Effector memory CD4-positive, alpha-beta T cell (primary cell): ENCODE results near the gene RASSF8.

Experiments
- DNase-seq, 3 donors: peaks; one replicate each; pipeline ENCODE4 v3.0.0-alpha.2; 2020
- H3K27ac ChIP-seq: 2 replicates; pipeline ENCODE4 v1.7.0; 2013; ENCODE audit warnings: mild to moderate bottlenecking, low read length, moderate library complexity; ENCODE audit not compliant: insufficient read depth, poor library complexity, severe bottlenecking
- H3K27me3 ChIP-seq: replicated peaks from 2 replicates; pipeline ENCODE4 v1.7.0; 2013; ENCODE audit warnings: mild to moderate bottlenecking, low read length; ENCODE audit not compliant: insufficient read depth, control insufficient read depth, poor library complexity, severe bottlenecking
- H3K36me3 ChIP-seq: 2 replicates; pipeline ENCODE4 v1.7.0; 2013; ENCODE audit warnings: mild to moderate bottlenecking, low read length, moderate library complexity; ENCODE audit not compliant: control insufficient read depth, insufficient read depth
- H3K4me1 ChIP-seq: 2 replicates; pipeline ENCODE4 v1.7.0; 2013; ENCODE audit warnings: low read length, mild to moderate bottlenecking; ENCODE audit not compliant: control insufficient read depth, insufficient read depth, poor library complexity, severe bottlenecking
- H3K4me3 ChIP-seq: 2 replicates; pipeline ENCODE4 v1.7.0; 2013; ENCODE audit warnings: low read length, low read depth, mild to moderate bottlenecking; ENCODE audit not compliant: insufficient read depth, poor library complexity, severe bottlenecking
- H3K9me3 ChIP-seq: 2 replicates; pipeline ENCODE4 v1.7.0; 2013; ENCODE audit warnings: mild to moderate bottlenecking, low read length, moderate library complexity; ENCODE audit not compliant: control insufficient read depth

Gene RASSF8

GRCh38 chr12:25960143-25960542, 1.7 kb downstream of the RASSF8 start:
- no peak for DNase-seq
- Histone ChIP-seq H3K9me3 (no peaks in the 10 kb centered on the region), H3K4me3 (no peak overlapping the region), H3K27ac (no peak overlapping the region), H3K36me3 (no peaks in the 10 kb centered on the region), H3K27me3 (peaks cover 11% of the 10 kb centered on the region), H3K4me1 (peaks cover 9% of the 10 kb centered on the region)

- no peak overlapping the region for H3K4me3 ChIP-seq
- no peaks in the 10 kb centered on the region for H3K9me3 ChIP-seq
- peaks cover 9% of the 10 kb centered on the region for H3K4me1 ChIP-seq
- no peak overlapping the region for H3K27ac ChIP-seq
- peaks cover 11% of the 10 kb centered on the region for H3K27me3 ChIP-seq
- no peak for DNase-seq
- no peaks in the 10 kb centered on the region for H3K36me3 ChIP-seq
Measured at GRCh38 chr12:25960961-25961360, 2.5 kb downstream of the RASSF8 start.

DNA sequence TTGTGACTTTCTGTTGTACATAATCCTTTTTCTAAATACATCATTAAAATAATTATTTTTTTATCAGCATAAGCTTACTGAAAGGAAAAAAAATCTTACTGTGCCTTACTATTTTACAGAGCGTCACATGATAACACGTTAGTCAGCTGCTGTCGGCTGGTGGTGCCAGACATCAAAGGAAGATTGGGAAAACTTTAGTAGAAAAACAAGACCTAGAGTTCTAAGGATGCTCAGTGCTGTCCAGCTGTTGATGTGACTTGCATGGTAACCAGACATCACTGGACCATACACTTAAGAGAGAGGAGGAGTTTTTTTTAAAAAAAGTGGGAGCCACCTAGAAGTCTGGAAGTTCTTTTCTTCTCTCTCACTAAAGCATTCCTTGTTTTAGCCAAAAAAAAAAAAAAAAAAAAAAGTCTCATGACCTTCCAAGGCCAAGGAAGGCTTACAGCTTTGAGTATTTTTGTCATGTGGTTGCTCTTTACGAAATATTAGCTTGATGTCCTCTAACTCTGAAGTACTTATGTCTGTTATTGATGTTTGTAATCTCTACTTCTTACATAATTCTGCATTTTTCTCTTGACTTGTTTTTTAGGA, 4.5 kb downstream of the RASSF8 start:
- peaks cover 6% of the 10 kb centered on the region for H3K4me1 ChIP-seq
- no peak for DNase-seq
- H3K36me3 ChIP-seq = no peaks in the 10 kb centered on the region
- H3K27me3 ChIP-seq = peaks cover 4% of the 10 kb centered on the region
- no peak overlapping the region for H3K4me3 ChIP-seq
- H3K27ac ChIP-seq = no peak overlapping the region
- H3K9me3 ChIP-seq = no peaks in the 10 kb centered on the region

DNA sequence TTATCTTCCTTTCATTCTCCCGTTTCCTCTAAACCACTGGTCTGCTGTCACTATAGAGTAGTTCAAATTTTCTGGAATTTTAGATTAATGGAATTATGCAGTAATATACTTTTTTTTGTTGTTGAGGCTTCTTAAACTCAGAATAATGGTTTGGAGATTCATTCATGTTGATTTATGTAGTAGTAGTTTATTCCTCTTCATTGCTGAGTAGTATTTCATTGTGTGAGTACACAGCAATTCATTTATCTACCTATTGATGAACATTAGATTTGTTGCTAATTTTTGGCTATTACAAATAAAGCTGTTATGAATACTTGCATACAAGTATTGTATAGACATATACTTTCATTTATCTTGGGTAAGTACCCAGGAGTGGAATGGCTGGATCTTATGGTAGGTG, 7.2 kb downstream of the RASSF8 start:
- DNase-seq = no peak
- no peaks in the 10 kb centered on the region for H3K9me3 ChIP-seq
- peaks cover 6% of the 10 kb centered on the region for H3K27me3 ChIP-seq
- H3K36me3 ChIP-seq = no peaks in the 10 kb centered on the region
- no peak overlapping the region for H3K27ac ChIP-seq
- H3K4me3 ChIP-seq = no peak overlapping the region
- H3K4me1 ChIP-seq = no peaks in the 10 kb centered on the region

DNA sequence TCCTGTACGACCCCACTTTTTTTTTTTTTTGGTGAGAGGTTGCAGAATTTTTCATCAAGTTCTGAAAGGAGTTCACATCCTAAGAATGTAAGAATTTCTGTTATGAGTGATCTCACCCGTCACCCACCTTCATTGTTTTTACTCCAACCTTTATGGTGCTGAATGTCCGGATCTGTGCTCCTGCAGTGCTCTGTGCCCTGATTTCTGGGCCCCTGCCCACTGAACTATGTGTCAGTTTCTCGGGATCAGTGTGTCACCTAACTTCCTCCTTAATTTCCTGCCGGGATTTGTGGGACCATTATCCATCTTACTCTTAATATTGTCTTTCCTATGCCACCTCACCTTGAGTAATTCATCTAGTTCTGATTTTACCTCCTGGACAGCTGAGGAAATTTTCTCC, 11.6 kb downstream of the RASSF8 start:
- Histone ChIP-seq H3K4me1 (no peaks in the 10 kb centered on the region), H3K27ac (no peak overlapping the region)
- no peak for DNase-seq

GRCh38 chr12:25970916-25971653, 12.6 kb downstream of the RASSF8 start:
- no peak for DNase-seq
- Histone ChIP-seq H3K9me3 (no peaks in the 10 kb centered on the region), H3K4me3 (no peak overlapping the region), H3K4me1 (no peaks in the 10 kb centered on the region), H3K36me3 (no peaks in the 10 kb centered on the region), H3K27ac (no peak overlapping the region), H3K27me3 (peaks cover 6% of the 10 kb centered on the region)

More for the DNA sequence above, 11.6 kb downstream of the RASSF8 start:
- no peaks in the 10 kb centered on the region for H3K9me3 ChIP-seq
- no peaks in the 10 kb centered on the region for H3K36me3 ChIP-seq
- H3K27me3 ChIP-seq = peaks cover 6% of the 10 kb centered on the region
- no peak overlapping the region for H3K4me3 ChIP-seq

DNA sequence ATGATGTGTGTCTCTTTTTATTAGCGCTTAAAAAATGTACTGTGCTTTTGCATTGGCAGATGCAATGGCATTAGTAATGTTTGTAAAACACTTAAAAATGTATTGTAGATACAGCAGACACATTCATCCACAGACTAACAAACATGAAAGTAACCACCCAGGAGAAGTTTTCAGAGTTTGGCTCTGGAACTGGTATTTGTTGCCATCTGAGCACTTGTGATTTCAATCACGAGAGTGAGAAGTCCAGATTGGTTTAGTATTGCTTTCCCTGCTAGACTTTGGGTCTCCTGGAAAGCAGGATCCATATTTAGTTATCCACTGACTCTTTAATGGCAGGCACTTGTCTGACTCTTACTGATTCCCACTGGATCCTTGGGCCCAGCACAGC, 13.2 kb downstream of the RASSF8 start:
- H3K27ac ChIP-seq = no peak overlapping the region
- H3K9me3 ChIP-seq = no peaks in the 10 kb centered on the region
- no peaks in the 10 kb centered on the region for H3K36me3 ChIP-seq
- peaks cover 6% of the 10 kb centered on the region for H3K27me3 ChIP-seq
- DNase-seq = no peak
- no peak overlapping the region for H3K4me3 ChIP-seq
- no peaks in the 10 kb centered on the region for H3K4me1 ChIP-seq

GRCh38 chr12:25972783-25973182, 14.3 kb downstream of the RASSF8 start:
- Histone ChIP-seq H3K27ac (no peak overlapping the region), H3K36me3 (no peaks in the 10 kb centered on the region), H3K27me3 (peaks cover 4% of the 10 kb centered on the region), H3K4me3 (no peak overlapping the region), H3K9me3 (no peaks in the 10 kb centered on the region), H3K4me1 (no peaks in the 10 kb centered on the region)
- DNase-seq = no peak

- Histone ChIP-seq H3K36me3 (no peaks in the 10 kb centered on the region), H3K27ac (no peak overlapping the region), H3K9me3 (no peaks in the 10 kb centered on the region), H3K4me3 (no peak overlapping the region), H3K27me3 (no peaks in the 10 kb centered on the region), H3K4me1 (no peaks in the 10 kb centered on the region)
- no peak for DNase-seq
Measured at GRCh38 chr12:25975179-25975578, 16.7 kb downstream of the RASSF8 start.

- Histone ChIP-seq H3K27me3 (no peaks in the 10 kb centered on the region), H3K4me3 (no peak overlapping the region), H3K4me1 (no peaks in the 10 kb centered on the region), H3K27ac (no peak overlapping the region), H3K36me3 (no peaks in the 10 kb centered on the region), H3K9me3 (no peaks in the 10 kb centered on the region)
- DNase-seq = no peak
Measured at GRCh38 chr12:25975682-25976081, 17.2 kb downstream of the RASSF8 start.
